GDM1 (cell line): ENCODE results near the gene OPA3.
A peak's percentile ranks its signal among the peaks of the same experiment; 100 is the strongest.

Source experiments
- DNase-seq: peaks from one replicate; lab custom pipeline; 2025; lab: John Stamatoyannopoulos, UW

Gene OPA3

GRCh38 chr19:45598267-45599001, 13.8 kb upstream of the OPA3 start:
- no peak for DNase-seq

DNA sequence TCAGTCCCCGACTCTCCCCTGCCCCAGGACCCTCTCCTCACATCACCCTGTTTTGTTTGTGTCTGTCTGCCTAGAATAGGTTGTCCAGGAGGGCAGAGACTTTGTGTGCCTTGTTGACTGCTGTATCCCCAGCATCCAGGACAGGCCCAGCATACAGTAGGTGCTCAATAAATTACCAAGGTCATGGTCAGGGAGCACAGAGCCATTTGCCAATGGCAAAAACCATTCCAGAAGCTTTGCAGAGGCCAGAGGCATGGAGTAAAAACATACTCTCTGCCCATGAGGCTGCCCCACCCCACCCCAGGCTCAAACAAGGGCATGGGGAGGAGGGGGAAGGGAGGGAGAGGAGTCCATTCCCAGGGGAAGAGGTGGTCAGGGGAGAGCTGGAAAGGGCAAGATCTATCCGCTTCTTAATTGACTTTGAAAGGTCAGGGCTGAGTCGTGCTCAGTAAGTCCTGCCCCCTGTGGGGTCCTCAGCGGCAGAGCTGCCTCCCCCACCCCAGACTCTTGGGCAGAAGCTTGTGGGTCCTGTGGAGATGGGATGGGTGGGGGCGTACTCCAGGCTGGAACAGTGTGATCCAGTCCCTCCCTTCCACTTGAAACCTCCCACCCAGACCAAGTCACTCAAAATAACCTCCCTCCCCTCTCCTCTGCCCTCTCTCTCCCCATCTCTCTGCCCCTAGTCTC, 13.0 kb upstream of the OPA3 start:
- DNase-seq: no peak

DNA sequence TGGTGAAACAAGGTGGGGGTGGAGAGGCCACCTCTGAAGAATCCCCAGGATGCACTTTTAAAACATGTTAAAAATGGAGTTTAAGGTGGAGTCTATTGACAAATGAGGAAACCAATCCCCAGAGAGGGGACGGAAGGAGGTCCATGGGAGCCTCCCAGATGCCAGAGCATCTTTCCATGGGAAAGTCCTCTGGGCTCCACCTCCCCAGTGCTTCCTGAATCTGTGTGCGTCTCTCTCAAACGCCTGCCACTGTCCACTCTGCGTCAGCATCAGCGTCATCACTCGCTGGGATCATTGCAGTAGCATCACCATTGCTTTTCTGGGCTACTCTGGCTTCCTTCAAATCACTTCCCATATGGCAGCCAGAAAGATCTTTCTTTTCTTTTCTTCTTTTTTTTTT, 11.2 kb upstream of the OPA3 start:
- DNase-seq: no peak

DNA sequence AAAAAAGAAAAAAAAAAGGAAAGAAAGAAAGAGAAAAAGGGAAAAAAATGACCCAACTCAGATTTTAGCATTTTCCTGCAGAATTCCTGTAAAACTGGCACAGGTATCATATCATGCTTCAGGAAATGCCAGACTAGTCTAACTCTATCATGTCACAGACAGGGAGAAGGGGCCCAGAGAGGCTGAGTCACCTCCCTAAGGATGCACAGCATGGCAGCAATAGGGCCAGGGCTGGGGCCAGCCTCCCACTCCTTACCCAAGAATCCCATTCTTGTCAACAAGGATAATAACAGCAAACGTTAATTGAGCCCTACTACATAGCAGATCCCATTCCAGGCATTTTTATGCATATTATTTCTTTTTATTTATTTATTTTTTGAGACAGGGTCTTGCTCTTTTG, 8.9 kb upstream of the OPA3 start:
- no peak for DNase-seq

DNA sequence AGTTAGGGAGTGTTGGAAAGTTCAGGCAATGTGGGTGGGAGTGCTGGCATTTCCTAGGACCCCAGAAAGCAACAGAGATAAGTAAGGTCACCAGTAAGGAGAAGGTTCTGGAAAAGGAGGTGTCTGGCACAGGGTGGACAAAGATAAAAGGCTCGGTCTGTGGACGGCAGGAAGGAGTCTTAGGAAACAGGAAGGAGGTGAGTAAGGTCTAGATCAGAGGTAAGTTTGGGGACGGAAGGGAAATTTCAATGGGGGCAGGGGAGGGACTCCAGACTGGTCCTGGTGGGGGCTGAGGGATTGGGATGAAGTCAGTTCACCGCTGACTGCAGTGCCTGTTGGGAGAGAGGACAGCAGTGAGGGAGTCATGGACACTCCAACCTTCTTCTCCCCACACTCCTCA, 7.8 kb upstream of the OPA3 start:
- DNase-seq: no peak

DNA sequence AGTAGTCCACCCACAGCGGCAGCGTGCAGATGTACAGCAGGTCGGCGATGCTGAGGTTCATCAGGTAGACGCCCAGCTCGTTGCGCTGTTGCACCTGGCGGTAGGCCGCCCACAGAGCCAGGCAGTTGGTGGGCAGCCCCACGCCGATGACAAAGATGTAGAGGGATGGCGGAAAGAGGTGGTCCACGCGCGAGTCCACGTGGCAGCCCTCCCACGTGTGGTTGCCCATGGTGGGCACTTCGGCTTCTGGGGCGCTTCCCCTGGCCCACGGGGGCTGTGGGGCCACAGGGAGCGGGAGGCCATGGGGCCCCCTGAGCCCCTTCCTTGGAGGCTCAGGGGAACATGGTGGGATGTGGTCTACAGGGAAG, 7.0 kb upstream of the OPA3 start:
- DNase-seq: no peak

DNA sequence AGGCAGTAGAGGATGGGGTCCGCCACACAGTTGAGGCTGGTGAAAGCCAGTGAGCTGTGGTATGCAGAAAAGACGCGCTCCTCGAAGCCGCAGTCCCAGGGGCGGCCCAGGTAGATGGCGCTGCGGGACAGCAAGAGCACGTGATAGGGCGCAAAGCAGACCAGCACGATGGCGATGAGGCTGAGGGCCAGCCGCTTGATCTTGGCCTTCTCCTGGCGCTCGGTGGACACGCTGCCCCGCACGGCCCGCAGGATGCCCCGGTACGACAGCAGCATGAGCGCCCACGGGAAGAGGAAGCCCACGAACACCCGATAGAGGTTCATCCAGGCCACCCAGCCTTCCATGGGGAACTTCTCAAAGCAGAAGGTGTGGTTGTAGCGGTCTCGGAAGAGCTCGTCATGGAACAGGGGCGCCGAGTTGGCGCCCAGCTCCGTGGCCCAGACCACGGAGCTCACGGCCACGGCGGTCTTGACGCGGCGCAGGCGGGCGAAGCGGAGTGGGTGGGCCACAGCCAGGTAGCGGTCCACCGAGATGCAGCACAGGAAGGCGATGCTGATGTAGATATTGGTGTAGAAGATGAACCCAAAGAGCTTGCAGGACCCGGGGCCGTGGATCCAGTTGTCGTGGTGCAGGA, 6.5 kb upstream of the OPA3 start:
- peak; percentile 37 for DNase-seq

- DNase-seq: no peak
Observed at GRCh38 chr19:45590300-45591003, 5.8 kb upstream of the OPA3 start.

- no peak for DNase-seq
Observed at GRCh38 chr19:45589768-45590167, 5.2 kb upstream of the OPA3 start.

GRCh38 chr19:45587873-45588272, 3.3 kb upstream of the OPA3 start:
- no peak for DNase-seq

DNA sequence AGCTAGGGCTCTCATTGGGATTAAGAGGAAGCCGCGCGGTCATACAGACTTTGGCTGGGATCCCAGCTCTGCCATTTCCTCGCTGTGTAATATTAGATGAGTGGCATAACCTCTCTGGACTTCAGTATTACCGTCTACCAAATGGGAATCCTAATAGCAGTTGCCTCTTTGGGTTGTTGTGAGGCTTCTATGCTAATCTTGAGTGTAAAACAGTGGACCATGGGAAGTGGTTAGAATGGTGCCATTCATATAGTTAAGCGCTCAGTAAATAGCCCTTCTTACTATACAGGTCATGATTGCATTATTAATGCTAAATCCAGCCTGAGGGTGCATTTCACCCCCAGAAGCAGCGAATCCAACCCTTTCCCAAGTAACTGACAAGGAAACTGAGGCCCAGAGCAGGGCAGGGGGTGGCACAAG, 566 bp upstream of the OPA3 start:
- no peak for DNase-seq

DNA sequence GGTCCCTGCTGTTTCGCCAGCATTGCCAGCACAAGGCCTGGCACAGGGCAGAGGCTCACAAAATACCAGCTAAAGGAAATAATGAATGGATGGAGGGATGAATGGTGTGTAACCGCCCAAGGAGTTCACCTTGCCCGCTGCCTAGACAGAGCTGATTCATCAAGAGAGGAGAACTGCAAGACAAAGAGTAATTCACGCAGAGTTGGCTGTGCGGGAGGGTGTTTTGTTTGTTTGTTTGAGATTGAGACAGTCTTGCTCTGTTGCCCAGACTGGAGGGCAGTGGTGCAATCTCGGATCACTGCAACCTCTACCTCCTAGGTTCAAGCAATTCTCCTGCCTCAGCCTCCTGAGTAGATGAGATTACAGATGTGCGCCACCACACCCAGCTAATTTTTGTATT, 3.0 kb downstream of the OPA3 start:
- DNase-seq: no peak

GRCh38 chr19:45578861-45579260, 5.7 kb downstream of the OPA3 start:
- no peak for DNase-seq

GRCh38 chr19:45577111-45577905, 7.3 kb downstream of the OPA3 start:
- DNase-seq: no peak

DNA sequence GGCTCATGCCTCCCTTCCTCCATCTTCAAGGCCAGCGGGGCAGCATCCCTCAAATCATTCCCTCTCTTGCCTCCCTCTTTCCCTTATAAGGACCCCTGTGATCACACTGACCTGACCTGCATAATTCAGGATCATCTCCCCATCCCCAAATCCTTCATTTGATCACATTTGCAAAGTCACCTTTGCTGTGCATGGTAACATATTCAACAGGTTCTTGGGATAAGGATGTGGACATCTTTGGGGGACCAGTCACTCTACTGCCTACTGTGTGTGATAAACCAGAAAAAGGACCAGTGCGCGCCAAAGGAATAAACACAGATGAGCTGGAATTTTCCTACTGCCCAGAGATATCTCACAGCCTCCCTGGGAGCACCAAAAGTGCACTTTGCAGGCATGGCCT, 7.9 kb downstream of the OPA3 start:
- DNase-seq: no peak

DNA sequence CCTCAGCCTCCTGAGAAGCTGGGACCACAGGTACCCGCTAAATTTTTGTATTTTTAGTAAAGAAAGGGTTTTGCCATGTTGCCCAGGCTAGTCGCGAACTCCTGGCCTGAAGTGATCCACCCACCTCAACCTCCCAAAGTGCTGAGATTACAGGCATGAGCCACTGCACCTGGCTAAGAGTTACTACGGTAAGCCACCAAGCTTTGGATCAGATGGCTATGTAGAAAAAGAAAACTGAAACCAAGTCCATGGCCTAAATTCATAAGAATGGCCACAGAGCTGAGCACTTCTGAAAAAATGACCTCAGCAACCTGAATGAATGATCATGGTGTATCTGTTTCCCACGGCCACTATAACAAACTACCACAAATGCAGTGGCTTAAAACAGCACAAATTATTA, 9.4 kb downstream of the OPA3 start:
- DNase-seq: no peak

GRCh38 chr19:45574526-45574925, 10.1 kb downstream of the OPA3 start:
- DNase-seq: no peak

DNA sequence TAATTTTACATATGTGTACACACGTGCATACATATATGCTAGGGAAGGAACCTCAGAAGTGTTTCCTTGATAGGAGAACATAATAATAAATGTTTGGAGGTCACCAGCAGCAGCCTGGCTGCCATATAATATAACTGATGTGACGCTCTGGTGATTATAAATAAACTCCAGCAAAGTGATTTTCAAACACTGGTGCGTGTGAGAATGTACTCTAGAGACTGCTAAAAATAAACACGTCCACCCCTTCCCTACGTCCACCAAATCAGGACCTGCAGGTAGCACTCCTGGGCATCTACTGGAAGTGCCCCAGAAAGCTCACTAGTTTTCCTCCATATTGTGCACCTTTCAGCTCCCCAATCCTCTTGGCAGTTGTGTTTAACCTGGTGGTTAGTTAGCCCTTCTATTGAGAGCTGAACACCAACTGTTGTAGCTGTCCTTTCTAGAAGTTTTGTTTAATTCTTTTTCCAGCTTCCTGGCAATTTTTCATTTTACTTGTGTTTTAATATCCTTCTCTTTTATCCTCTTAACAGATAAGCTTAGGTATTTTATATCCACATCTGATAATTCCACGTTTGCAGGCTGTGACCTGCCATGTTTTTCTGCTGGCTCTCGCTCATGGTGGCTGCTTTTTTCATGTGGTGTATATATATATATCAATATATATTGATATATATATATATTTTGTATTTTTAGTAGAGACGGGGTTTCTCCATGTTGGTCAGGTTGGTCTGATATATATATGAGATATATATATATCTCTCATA, 13.0 kb downstream of the OPA3 start:
- DNase-seq: no peak

DNA sequence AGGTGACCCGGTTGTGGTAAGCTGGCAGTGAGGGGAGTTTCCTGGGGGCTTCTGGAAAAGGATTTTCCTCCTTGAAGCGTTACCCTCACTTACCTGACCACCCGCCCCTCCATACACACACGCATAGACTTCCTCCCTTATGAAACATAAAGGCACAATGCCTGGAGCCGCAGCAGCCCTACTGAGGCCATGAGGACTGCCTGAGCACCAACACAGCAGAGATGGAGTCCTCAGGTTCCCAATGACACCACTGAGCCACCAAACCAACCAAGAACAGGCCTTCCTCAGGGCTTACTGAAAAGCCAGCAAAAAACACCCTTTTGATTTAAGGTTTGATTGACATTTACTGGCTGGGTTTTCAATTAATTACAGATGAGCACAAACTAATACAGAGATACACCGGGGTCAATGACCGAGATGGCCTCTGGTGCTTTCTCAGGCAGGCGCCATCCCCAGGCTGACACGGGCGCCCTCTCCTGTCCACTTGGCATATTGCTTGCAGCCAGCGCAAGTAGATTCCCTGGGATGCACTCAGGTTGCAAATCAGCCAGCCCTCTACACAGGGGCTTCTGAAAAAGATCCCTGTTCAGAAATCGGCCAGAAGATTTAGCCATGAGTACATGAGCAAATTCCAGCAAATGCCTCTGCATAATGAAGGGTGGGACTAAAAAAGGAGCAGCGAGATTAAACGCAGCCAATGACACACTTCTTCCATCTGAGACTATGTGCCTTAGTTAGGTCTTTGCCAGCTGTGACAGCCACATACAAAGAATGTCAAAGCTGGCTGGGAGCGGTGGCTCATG, 14.8 kb downstream of the OPA3 start:
- peak; percentile 29 for DNase-seq

- no peak for DNase-seq
Observed at GRCh38 chr19:45568732-45569131, 15.9 kb downstream of the OPA3 start.
